Measurements from ENCODE around the gene GAS7.

GAS7 gene

GRCh38 chr17:10130263-10130662 is 68.1 kb downstream of the GAS7 start:
- DNase-seq, result peak; percentile 77

GRCh38 chr17:10127819-10128425 is 70.5 kb downstream of the GAS7 start:
- DNase-seq, result peak; percentile 97

- peak; percentile 68 for DNase-seq
Measured at GRCh38 chr17:10126616-10127501, 71.5 kb downstream of the GAS7 start.

- no peak for DNase-seq
Measured at GRCh38 chr17:10126276-10126615, 72.2 kb downstream of the GAS7 start.

GRCh38 chr17:10125531-10126275 is 72.7 kb downstream of the GAS7 start:
- no peak for DNase-seq

GRCh38 chr17:10123093-10123492 is 75.3 kb downstream of the GAS7 start:
- no peak for DNase-seq

- DNase-seq, result no peak
Measured at GRCh38 chr17:10121971-10122707, 76.3 kb downstream of the GAS7 start.

- DNase-seq, result peak; percentile 61
Measured at GRCh38 chr17:10120749-10121148, 77.7 kb downstream of the GAS7 start.

GRCh38 chr17:10120109-10120485 is 78.3 kb downstream of the GAS7 start:
- no peak for DNase-seq

GRCh38 chr17:10119203-10120108 is 79.0 kb downstream of the GAS7 start:
- no peak for DNase-seq

- no peak for DNase-seq
Measured at GRCh38 chr17:10118788-10119130, 79.6 kb downstream of the GAS7 start.

- DNase-seq, result no peak
Measured at GRCh38 chr17:10117581-10118001, 80.8 kb downstream of the GAS7 start.

- no peak for DNase-seq
Measured at GRCh38 chr17:10116753-10117420, 81.5 kb downstream of the GAS7 start.

- no peak for DNase-seq
Measured at GRCh38 chr17:10116267-10116666, 82.1 kb downstream of the GAS7 start.

GRCh38 chr17:10115536-10115932 is 82.9 kb downstream of the GAS7 start:
- DNase-seq, result no peak

- DNase-seq, result peak; percentile 97
Measured at GRCh38 chr17:10114931-10115535, 83.4 kb downstream of the GAS7 start.

- DNase-seq, result no peak
Measured at GRCh38 chr17:10112962-10113361, 85.4 kb downstream of the GAS7 start.

GRCh38 chr17:10111907-10112452 is 86.4 kb downstream of the GAS7 start:
- DNase-seq, result no peak

GRCh38 chr17:10109146-10109545 is 89.3 kb downstream of the GAS7 start:
- no peak for DNase-seq
